AG10803 (cell line): Measurements from ENCODE around the gene REEP1.

ENCODE experiments used
- DNase-seq: peaks from one replicate; pipeline ENCODE4 v3.0.0; 2010; ENCODE audit warnings: low read depth
- H3K4me3 ChIP-seq: 2 replicates; pipeline ENCODE4 v1.5.1; 2011; ENCODE audit warnings: mild to moderate bottlenecking, low read length, control low read depth
- TF ChIP-seq, protein P1 (sequence below): conservative IDR thresholded peaks from 2 replicates; pipeline ENCODE4 v1.5.1; 2011; ENCODE audit warnings: mild to moderate bottlenecking, low read length, control low read depth, inconsistent platforms

The REEP1 gene

GRCh38 chr2:86213056-86213455 lies 124.4 kb downstream of the REEP1 start:
- DNase-seq = no peak
- H3K4me3 ChIP-seq = no peak overlapping the region
- TF ChIP-seq, protein P1, sequence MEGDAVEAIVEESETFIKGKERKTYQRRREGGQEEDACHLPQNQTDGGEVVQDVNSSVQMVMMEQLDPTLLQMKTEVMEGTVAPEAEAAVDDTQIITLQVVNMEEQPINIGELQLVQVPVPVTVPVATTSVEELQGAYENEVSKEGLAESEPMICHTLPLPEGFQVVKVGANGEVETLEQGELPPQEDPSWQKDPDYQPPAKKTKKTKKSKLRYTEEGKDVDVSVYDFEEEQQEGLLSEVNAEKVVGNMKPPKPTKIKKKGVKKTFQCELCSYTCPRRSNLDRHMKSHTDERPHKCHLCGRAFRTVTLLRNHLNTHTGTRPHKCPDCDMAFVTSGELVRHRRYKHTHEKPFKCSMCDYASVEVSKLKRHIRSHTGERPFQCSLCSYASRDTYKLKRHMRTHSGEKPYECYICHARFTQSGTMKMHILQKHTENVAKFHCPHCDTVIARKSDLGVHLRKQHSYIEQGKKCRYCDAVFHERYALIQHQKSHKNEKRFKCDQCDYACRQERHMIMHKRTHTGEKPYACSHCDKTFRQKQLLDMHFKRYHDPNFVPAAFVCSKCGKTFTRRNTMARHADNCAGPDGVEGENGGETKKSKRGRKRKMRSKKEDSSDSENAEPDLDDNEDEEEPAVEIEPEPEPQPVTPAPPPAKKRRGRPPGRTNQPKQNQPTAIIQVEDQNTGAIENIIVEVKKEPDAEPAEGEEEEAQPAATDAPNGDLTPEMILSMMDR = no peak

DNA sequence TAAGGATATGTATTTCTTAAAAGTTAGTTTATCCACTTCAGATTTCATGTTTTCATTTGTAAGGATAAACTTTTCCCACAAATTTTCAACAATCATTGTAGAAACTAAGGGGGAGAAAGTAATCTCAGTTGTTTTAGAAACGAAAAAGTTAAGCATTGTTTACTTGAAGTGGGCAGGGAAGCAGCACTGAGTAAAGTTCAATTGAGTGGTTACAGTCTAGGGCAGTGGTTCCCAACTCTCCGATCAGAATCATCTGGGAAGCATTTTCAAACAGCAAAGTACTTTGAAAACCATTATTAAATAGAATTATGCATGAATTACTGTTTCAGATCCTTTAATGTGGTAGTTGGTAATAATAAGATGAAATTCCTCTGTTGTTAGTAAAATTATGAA lies 125.6 kb downstream of the REEP1 start:
- TF ChIP-seq, protein P1 = no peak
- no peak overlapping the region for H3K4me3 ChIP-seq
- DNase-seq = no peak

- no peak overlapping the region for H3K4me3 ChIP-seq
- DNase-seq = no peak
- TF ChIP-seq, protein P1 = no peak
Measured at GRCh38 chr2:86211033-86211795, 126.2 kb downstream of the REEP1 start.

DNA sequence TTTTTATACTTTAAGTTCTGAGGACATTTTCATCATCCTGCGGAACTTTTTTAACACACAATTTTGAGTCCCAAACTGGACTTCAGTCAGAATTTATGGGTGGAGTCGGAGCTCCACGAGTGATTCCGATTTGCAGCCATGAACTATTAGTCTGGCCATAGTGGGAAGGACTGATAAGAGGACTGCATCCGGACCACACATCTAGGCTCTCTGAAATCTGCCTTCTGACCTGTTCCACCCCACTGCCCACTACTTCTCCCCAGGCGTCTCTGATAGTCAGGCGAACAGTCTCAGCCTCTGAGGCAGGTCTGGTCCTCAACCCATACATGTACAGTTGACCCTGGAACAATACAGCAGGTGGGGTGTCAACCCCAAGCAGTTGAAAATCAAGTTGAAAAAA lies 133.0 kb downstream of the REEP1 start:
- TF ChIP-seq, protein P1 = no peak
- no peak for DNase-seq
- no peak overlapping the region for H3K4me3 ChIP-seq

- no peak for DNase-seq
- H3K4me3 ChIP-seq = no peak overlapping the region
- TF ChIP-seq, protein P1 = no peak
Measured at GRCh38 chr2:86203614-86204013, 133.8 kb downstream of the REEP1 start.

GRCh38 chr2:86202702-86203101 lies 134.7 kb downstream of the REEP1 start:
- H3K4me3 ChIP-seq = no peak overlapping the region
- TF ChIP-seq, protein P1 = no peak
- no peak for DNase-seq

- TF ChIP-seq, protein P1 = no peak
- DNase-seq = no peak
- H3K4me3 ChIP-seq = no peak overlapping the region
Measured at GRCh38 chr2:86202336-86202692, 135.1 kb downstream of the REEP1 start.
